ENCODE results near the gene SH3BP4. TPM values are rescaled to one million over a fixed set of nuclear protein-coding genes. Genes with fewer than 3 reads are reported as not detected.
A peak's percentile ranks its signal among the peaks of the same experiment; 100 is the strongest.

The SH3BP4 gene
- total and polyA plus RNA-seq, 2 of the 13 experiments (the other 11 are each of a cell fraction or from before 2014, with no cell fraction given): 34.6 to 99.1 TPM

DNA sequence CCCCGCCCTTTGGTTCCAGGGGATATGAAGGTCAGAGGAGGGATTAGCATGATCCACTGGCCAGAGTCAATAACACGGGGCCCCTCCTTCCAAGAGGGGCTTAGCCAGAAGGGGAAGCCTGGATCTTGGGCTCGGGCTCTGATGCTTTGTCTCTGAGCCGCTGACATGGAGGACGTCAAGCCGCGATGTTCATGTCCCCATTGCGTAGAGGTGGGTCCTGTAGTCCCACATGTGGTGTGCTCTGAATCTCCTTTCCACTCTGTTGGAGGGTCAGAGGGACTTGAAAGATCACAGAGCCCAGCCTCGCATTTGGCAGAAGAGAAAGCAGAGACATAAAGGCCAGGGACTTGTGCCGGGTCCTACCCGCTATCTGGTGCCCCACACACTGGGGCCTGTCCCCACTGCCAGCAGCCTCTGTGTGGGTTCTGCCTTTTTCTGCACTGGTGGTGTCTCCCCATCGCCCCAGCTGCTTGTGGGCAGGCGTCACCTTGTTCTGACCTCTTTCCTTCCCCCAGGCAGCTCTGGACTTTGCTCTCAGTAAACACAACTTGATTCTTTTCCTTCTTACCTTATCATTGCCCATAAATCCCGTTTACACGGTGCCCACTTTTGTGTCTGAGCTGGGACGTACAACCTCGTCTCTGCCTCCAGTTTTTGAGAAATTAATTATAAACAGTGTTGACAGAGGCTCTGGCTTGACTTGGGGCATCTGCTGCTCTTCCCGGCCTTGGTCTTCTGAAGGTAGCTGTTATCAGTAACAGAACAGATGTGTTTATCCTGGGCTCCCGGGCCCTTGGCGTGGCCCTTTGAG lies 48.8 kb downstream of the SH3BP4 start (continued):
- TF ChIP-seq, protein P1, sequence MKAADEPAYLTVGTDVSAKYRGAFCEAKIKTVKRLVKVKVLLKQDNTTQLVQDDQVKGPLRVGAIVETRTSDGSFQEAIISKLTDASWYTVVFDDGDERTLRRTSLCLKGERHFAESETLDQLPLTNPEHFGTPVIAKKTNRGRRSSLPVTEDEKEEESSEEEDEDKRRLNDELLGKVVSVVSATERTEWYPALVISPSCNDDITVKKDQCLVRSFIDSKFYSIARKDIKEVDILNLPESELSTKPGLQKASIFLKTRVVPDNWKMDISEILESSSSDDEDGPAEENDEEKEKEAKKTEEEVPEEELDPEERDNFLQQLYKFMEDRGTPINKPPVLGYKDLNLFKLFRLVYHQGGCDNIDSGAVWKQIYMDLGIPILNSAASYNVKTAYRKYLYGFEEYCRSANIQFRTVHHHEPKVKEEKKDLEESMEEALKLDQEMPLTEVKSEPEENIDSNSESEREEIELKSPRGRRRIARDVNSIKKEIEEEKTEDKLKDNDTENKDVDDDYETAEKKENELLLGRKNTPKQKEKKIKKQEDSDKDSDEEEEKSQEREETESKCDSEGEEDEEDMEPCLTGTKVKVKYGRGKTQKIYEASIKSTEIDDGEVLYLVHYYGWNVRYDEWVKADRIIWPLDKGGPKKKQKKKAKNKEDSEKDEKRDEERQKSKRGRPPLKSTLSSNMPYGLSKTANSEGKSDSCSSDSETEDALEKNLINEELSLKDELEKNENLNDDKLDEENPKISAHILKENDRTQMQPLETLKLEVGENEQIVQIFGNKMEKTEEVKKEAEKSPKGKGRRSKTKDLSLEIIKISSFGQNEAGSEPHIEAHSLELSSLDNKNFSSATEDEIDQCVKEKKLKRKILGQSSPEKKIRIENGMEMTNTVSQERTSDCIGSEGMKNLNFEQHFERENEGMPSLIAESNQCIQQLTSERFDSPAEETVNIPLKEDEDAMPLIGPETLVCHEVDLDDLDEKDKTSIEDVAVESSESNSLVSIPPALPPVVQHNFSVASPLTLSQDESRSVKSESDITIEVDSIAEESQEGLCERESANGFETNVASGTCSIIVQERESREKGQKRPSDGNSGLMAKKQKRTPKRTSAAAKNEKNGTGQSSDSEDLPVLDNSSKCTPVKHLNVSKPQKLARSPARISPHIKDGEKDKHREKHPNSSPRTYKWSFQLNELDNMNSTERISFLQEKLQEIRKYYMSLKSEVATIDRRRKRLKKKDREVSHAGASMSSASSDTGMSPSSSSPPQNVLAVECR (CRISPR knock-in tag; IDR thresholded peaks at IDR 0.05; ENCODE audit: borderline replicate concordance): peak; percentile 27; the same call in 1 of the 2 replicates
- TF ChIP-seq, protein P2, sequence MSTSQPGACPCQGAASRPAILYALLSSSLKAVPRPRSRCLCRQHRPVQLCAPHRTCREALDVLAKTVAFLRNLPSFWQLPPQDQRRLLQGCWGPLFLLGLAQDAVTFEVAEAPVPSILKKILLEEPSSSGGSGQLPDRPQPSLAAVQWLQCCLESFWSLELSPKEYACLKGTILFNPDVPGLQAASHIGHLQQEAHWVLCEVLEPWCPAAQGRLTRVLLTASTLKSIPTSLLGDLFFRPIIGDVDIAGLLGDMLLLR (CRISPR knock-in tag; IDR thresholded peaks at IDR 0.05): no peak
- peak; percentile 58; the same call in 1 of the 2 replicates for TF ChIP-seq RCOR2 (CRISPR knock-in tag; IDR thresholded peaks at IDR 0.05)
- TF ChIP-seq, protein P3, sequence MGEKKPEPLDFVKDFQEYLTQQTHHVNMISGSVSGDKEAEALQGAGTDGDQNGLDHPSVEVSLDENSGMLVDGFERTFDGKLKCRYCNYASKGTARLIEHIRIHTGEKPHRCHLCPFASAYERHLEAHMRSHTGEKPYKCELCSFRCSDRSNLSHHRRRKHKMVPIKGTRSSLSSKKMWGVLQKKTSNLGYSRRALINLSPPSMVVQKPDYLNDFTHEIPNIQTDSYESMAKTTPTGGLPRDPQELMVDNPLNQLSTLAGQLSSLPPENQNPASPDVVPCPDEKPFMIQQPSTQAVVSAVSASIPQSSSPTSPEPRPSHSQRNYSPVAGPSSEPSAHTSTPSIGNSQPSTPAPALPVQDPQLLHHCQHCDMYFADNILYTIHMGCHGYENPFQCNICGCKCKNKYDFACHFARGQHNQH (CRISPR knock-in tag; IDR thresholded peaks at IDR 0.05): 0 out of 2 replicates have a peak, but pooled peaks have one; percentile 26
- TF ChIP-seq, protein P4, sequence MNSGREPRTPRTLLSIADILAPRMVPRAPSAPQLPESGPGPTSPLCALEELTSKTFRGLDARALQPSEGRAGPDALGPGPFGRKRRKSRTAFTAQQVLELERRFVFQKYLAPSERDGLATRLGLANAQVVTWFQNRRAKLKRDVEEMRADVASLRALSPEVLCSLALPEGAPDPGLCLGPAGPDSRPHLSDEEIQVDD (CRISPR knock-in tag; IDR thresholded peaks at IDR 0.05; ENCODE audit: borderline replicate concordance): 0 out of 2 replicates have a peak, but pooled peaks have one; percentile 30
- TF ChIP-seq RFXAP (CRISPR knock-in tag; IDR thresholded peaks at IDR 0.05; ENCODE audit: borderline replicate concordance): no peak
- no peak for TF ChIP-seq TAF15 (IDR thresholded peaks at IDR 0.05; ENCODE audit: low read depth, low read length, poor library complexity, severe bottlenecking)
- TF ChIP-seq NFKBIZ (CRISPR knock-in tag; IDR thresholded peaks at IDR 0.05): peak; percentile 64
- no peak for TF ChIP-seq FIP1L1 (IDR thresholded peaks at IDR 0.05; ENCODE audit: borderline replicate concordance, insufficient read depth, low read depth, low read length)
- TF ChIP-seq, protein P5, sequence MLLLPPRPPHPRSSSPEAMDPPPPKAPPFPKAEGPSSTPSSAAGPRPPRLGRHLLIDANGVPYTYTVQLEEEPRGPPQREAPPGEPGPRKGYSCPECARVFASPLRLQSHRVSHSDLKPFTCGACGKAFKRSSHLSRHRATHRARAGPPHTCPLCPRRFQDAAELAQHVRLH (CRISPR knock-in tag; IDR thresholded peaks at IDR 0.05; ENCODE audit: borderline replicate concordance, low read depth): peak; percentile 55; the same call in 1 of the 2 replicates
- no peak; the same call in 1 of the 2 replicates for TF ChIP-seq ZBTB38 (CRISPR knock-in tag; IDR thresholded peaks at IDR 0.05)
- TF ChIP-seq ZNF747 (CRISPR knock-in tag; IDR thresholded peaks at IDR 0.05; ENCODE audit: borderline replicate concordance): no peak; the same call in 1 of the 2 replicates
- no peak for TF ChIP-seq RORA (CRISPR knock-in tag; IDR thresholded peaks at IDR 0.05)
- no peak for TF ChIP-seq RNF2 (conservative IDR thresholded peaks at IDR 0.05; ENCODE audit: low read depth)
- TF ChIP-seq, protein P6, sequence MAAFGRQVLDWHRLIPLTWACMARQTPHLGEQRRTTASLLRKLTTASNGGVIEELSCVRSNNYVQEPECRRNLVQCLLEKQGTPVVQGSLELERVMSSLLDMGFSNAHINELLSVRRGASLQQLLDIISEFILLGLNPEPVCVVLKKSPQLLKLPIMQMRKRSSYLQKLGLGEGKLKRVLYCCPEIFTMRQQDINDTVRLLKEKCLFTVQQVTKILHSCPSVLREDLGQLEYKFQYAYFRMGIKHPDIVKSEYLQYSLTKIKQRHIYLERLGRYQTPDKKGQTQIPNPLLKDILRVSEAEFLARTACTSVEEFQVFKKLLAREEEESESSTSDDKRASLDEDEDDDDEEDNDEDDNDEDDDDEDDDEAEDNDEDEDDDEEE (CRISPR knock-in tag; IDR thresholded peaks at IDR 0.05): no peak
- TF ChIP-seq, protein P7, sequence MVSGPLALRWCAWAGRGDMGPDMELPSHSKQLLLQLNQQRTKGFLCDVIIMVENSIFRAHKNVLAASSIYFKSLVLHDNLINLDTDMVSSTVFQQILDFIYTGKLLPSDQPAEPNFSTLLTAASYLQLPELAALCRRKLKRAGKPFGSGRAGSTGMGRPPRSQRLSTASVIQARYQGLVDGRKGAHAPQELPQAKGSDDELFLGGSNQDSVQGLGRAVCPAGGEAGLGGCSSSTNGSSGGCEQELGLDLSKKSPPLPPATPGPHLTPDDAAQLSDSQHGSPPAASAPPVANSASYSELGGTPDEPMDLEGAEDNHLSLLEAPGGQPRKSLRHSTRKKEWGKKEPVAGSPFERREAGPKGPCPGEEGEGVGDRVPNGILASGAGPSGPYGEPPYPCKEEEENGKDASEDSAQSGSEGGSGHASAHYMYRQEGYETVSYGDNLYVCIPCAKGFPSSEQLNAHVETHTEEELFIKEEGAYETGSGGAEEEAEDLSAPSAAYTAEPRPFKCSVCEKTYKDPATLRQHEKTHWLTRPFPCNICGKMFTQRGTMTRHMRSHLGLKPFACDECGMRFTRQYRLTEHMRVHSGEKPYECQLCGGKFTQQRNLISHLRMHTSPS (CRISPR knock-in tag; IDR thresholded peaks at IDR 0.05; ENCODE audit: low read depth): peak; percentile 91
- no peak for TF ChIP-seq TCF7L2 (IDR thresholded peaks at IDR 0.05; ENCODE audit: low read depth, low read length)
- no peak for TF ChIP-seq TBL1XR1 (IDR thresholded peaks at IDR 0.05; ENCODE audit: borderline replicate concordance, low read length, partially characterized antibody)

Measured in HepG2 (cell line).